Sigmoid colon (tissue), 3 donors: Measurements from ENCODE around the gene AADACL4.

ENCODE experiments used
- CTCF ChIP-seq, 4 experiments: fragments of 450-650 bp in 3 of 4; fragments of 200-600 bp in 1 of 4; IDR thresholded peaks; one replicate each; pipeline ENCODE4 v1.5.1; 2016 to 2019; ENCODE audit warnings: antibody characterized with exemption in 4 of 4, mild to moderate bottlenecking in 3 of 4, moderate library complexity in 2 of 4
- POLR2A ChIP-seq, 2 donors: fragments of 450-650 bp; IDR thresholded peaks; one replicate each; pipeline ENCODE4 v1.6.1; 2016; ENCODE audit warnings: antibody characterized with exemption in 2 of 2, mild to moderate bottlenecking in 2 of 2, moderate library complexity in 2 of 2

GRCh38 chr1:12614402-12615158, 29.3 kb upstream of the AADACL4 start:
- TF ChIP-seq CTCF (IDR thresholded peaks at IDR 0.05), result no peak
- no peak for TF ChIP-seq POLR2A (IDR thresholded peaks at IDR 0.05)
